GM21619 (cell line): ENCODE data around the gene TXNIP.

Experiments used
- ATAC-seq: cut with Tn5 transposase; IDR thresholded peaks from one replicate; pipeline ENCODE4 v1.9.1; 2021; ENCODE audit not compliant: unreplicated experiment

TXNIP gene

DNA sequence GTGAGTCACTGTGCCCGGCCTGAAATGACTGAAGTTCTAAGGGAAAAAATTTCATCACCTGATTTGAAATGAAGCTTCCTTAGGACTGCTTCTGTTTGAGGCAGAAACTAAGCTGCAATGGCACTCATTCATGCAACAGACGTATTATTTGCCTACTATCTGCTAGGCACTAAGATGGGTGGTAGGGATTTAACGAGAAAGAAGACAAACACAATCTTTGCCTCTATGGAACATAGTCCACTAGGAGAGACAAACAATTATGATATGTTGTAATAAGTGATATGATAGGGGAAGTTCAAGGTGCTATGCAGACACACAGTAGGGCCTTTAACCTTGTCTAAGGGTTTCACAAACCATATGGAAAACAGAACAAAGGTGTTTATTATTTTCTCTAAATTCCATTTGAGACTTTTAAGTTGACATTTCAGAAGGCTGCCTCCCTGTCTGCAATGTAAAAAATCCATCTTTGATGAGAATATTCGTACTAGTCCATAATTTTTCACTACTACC is 49.8 kb downstream of the TXNIP start:
- ATAC-seq = no peak

DNA sequence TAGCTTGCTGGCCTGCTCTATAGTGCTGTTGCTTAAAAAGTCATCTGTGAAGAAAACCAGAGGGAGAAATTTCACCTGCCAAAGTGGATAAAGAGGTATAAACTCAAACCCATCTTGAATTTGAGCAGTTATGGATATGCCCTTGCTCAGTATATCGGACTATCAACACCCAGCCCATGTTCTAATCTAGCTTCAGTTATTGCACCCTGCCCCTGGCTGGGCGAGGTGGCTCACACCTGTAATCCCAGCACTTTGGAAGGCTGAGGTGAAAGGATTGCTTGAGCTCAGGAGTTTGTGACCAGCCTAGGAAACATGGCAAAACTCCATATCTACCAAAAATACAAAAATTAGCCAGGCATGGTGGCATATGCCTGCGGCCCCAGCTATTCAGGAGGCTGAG is 51.8 kb downstream of the TXNIP start:
- ATAC-seq = no peak

DNA sequence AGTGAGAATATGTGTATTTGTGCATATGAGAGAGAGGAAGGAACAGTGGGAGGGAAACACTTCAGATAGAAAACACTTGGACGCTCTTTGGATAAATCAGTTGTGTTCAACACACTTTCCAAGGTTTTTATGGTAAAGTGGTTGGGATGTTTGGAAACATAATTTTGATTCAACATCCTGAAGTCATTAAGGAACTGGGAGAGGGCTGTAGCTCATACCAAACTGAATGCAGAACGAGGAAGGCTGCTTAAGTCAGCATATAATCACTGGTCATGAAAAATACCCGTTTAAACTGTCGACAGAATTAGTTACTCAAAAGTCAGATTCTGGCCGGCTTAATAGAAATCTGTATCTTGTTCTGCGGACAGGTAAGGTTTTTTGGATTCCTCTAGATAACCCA is 53.5 kb downstream of the TXNIP start:
- ATAC-seq = no peak
